HG03135 (cell line): Measurements from ENCODE around the gene MAPK12.

ENCODE experiments used
- ATAC-seq: cut with Tn5 transposase; IDR thresholded peaks from one replicate; pipeline ENCODE4 v1.9.1; 2021; ENCODE audit warnings: mild to moderate bottlenecking, moderate library complexity; ENCODE audit not compliant: unreplicated experiment

Gene MAPK12

DNA sequence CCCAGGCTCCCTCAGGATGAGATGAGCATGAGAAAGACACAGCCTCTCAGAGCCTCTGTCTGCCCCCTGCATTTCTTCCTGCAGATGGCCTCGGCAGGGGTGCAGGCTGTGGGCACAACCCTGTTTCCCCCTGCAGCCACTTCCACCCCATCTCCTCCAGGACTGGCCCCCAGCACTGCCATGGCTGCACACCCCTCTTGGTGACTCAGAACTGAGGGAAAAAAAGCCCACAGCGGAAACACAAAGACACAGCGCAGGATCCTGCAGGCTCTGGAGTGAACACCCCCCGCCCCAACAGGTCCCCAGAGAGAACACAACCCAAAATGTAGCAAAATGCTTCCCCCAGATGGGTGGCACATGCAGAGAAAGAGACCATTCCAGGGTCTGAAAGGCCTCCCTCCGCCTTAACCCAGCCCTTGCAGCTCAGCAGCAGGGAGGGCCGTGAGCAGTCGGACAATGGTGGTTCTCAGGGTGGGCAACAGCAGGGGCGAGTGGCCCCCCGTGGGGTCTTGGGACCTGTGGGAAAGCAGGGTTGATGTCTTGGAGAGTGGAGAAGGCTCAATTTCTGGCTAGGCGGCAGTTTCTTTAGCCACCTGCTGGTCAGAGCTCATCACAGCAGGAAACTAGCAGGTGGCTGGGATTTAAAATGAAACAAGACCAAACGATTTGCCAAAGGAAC, 24.6 kb downstream of the MAPK12 start:
- no peak for ATAC-seq

DNA sequence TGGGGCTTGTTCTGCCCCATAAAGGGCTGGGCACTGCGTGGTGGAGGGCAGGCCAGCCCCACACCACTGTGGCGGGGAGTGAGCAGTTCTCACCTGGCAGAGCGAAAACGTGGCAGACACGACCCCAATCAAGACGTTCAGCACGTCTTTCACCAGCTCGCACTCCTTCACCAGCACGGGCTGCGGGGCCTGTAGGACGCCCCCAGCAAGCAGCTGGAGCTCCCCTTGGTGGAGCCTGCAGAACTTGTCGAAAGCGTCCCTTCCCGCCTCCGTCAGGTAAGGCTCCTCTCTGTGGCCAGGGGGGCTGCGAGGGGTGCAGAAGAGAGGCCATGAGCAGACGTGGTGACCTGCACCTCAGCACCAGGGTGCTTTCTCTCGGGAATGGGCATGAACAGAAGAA, 28.3 kb downstream of the MAPK12 start:
- no peak for ATAC-seq

DNA sequence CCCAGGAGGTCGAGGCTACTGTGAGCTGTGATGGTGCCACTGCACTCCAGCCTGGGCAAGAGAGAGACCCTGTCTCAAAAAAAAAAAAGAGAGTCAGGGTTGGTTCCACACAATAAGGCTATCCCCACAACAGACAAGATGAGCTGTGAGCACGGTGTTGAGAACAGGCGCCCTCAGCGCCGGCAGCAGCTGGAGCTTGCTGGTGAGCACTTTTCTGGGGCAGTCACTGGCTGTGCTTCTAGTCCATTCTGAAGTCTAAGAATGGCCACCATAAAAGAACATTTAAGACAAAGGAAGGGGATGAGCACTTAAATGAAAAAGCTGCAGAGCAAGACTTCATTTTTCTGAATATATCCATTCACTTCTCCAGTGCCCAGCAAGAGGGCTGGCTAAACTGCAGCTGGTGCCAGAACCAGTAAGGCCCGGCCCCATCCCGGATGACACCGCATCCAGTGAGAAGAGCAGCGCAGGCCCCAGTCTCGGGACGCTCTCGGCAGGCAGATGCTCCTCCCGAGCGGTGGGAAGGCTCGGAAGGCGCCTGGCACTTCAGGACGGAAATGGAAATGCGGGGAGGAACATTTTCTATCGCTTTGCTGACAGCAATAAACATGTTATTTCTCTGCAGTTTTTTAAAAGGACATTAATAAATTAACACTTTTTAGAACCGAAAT, 28.9 kb downstream of the MAPK12 start:
- ATAC-seq: no peak

DNA sequence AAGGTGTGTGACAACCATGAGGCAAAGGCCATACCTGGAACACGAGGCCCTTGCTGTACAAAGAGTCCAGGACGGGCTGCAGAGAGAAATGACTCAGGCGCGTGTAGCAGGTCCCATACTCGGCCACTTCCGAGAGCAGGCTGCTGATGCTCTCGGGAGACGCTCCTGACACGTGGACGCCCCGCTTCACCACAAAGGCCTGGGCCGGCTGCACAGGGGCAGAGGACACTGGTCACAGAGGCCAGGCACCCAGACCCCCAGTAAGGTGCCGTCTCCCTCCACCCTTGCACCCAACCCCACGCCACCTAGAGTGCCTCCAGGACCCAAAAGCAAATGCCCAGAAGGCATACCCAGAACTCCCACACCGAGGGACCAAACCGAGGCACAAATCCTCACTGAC, 32.1 kb downstream of the MAPK12 start:
- ATAC-seq: no peak

DNA sequence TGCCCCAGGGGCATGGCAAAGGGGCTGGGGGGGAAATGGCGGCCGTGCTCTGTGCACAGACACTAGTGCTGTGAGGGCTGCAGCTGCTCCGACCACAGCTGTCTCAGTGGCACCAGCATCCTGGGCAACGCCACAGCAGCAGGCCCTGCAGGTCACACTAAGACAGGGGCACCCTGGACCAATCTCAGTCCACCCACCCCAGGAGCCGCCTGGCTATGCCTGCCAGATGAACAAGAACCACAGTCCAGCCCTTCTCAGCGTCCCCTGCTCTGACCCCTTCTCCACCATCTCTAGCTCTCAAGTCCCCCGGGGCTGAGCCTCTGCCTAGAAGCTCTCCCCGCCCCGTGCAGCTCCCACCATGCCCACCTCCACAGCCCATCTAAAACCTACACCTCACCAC, 33.1 kb downstream of the MAPK12 start:
- no peak for ATAC-seq

DNA sequence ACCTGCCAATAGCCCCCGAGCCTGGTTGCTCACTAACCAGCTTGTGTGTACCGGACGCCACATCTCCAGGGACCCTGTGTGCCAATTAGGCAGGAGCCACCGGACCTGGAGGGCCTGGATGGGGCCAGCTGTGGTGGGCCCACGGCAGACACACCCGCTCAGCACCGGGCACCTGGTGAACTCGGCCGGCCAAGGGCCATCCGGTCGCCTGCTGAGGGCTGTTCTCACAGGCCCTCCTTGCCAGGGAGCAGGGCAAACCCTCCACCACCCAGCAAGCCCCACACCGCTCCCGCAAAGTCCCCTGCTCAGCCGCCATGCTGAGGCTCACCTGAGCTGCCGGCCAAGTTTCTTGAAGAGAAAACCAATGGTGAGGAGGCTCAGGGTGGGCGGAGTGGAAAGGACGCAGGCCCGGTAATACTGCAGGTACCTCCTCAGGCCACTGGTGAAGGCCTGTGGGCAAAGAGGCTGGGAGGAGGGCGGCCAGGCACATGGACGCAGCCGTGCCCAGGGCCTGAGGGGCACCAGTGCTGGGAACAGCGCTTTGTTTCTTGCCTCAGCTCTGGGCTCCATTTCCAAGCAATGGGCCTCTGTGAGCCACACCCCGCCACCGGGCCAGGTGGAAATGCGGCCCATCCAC, 33.8 kb downstream of the MAPK12 start:
- no peak for ATAC-seq

DNA sequence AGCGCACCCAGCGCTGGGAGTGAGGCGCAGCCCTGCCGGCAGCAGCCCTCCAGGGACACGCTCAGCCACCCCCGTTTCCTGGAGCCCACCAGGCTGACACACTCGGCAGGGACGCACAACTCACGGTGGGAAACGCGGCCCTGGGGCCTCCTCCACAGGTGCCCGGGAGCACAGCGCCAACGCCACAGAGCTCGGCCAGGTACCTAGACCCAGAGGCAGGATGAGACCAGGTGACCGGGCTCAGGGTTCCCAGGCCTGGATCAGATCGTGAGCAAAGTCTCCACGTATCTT, 34.7 kb downstream of the MAPK12 start:
- ATAC-seq: no peak

DNA sequence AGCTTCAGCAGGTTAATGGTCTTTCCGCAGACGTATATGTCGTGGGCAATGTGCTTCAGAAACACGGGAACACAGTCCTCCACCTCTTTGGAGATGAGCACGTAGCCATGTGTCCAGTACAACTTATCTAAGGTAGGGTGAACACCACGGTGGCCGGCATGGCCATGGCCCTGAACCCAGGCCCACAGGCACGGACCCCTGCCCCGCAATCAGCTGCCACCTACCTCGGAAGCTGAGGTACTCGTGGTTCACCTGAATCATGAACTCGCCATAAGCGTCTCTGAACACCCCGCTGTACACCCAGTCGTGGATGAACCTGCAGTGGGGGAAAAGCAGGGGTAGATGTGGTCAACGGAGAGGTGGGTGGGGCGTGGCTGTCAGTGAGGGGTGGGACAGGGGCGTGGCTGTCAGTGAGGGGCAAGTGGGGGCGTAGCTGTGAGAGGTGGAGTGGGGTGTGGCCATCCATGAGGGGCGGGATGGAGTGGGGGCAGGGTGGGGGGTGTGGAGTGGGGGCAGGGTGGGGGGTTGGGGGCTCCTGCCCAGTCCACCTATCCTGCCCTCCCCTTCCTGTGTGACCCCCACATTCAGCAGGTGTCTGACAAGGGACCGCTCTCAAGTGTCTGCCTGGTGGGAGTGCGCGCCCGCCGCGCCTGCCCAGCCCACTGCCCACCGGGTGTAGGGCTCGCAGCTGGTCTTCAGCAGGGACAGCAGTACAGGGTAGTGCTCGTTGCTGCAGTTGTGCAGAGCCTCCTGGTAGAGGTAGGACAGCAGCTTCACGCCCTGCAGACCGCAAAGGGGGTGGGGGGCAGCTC, 35.2 kb downstream of the MAPK12 start:
- no peak for ATAC-seq

DNA sequence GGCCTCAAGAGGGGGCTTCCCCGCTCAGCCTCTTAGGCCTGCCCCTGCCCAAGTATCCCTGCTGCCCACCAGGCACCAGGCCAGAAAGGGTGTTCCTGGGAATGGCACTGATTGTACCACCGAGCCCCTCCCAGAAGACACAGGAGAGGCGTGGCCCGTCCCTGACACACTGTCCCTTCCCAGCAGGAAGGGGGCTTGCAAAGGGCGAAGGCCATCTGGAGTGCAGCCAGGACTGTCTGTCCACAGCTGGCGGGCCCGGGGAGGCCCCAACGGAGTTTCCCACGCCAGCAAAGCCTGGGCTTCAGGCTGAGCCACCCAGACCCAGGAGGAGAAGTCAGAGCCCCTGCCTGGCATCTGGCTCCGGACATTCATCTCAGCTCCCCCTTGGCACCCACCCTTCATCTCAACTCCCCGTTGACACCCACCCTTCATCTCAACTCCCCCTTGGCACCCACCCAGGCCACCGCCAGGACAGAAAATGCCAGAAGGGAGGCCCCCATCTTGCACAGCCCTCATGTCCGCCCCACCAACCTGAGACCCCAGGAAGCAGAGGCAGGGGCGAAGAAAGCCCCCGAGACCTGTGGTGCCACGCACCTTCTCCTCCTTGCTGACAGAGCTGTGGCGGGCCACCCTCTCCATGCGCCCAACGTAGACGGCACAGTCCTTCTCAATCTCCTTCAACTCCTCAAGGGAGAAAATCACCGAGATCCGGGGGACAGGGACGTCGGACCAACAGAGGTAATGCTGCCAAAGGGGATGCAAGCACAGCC, 36.1 kb downstream of the MAPK12 start:
- ATAC-seq: no peak

DNA sequence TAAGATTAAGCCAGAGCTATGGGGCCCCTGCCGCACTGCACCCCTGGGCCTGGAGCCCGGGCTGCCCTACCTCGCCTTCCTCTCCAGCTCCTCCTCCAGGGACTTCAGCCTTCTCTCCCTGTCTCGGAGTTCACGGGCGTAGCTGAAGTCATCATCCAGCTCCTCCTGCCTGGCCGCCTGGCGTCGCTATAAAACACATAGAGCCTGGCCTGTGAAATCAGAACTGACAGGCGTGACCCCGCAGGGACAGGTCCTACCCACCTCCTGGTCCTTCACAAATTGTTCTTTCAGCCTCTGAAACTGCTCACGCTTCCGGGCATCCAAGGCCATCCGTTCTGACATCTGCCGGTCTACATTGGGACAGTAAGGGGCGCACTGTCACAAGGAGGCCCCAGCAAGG, 37.4 kb downstream of the MAPK12 start:
- no peak for ATAC-seq

DNA sequence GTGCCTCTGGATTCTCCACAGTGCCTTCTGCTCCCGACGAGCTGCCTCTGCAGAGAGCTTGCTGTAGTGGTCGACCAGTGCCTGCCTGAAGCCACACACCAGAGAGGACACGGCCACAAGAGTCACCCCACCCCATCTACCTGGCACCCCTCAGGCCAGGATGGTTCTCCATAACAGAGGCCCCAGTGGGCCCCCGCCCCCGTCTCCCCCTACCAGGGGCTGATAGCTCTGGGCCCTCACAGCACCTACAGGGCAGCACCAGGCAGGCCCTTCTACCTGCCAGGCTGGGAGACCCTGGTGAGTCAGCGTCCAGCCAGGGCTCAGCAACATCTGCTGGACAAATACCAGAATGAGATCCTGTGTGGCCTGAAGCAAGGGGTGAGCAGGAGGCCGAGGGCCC, 39.0 kb downstream of the MAPK12 start:
- no peak for ATAC-seq

DNA sequence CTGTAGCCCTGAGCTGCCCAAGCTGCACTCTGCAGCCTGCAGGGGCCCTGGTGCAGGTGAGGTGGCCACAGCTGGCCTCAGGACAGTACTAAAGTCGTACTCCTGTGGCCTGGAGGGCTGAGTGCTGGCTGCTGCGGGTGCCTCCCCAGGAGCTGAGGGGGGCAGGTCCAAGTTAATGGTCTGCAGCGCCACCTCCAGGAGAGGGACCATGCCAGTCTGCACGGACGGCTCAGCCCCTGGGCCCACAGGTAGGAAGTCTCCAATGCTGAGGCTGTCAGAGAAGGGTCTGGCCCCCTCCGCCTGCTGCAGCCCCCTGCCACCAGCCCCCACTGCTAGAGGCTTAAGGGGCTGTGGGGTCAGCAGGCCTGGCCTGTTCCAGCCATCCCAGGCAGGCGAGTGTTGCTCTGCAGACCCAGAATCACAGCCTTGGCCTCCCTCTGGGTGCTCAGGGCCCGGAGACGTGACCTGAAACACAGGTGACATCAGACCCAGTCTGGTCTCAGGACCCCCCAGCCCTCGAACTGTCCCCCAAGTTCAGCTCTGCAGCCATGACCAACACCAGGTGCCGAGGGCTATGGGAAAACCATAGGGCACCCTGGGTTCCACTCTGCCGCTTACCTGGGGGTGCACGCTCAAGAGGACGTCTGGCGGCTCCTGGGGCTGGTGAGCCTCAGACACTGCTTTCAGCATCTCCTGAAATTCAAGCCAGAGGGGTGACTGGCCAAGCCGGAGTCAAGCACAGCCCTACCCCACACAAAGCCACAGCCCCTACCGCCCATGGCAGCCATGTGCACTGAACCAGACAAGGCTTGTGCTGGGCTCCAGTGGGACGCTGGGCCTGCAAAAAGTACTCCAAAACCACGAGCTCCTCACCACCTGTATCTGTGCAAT, 39.8 kb downstream of the MAPK12 start:
- ATAC-seq: no peak

DNA sequence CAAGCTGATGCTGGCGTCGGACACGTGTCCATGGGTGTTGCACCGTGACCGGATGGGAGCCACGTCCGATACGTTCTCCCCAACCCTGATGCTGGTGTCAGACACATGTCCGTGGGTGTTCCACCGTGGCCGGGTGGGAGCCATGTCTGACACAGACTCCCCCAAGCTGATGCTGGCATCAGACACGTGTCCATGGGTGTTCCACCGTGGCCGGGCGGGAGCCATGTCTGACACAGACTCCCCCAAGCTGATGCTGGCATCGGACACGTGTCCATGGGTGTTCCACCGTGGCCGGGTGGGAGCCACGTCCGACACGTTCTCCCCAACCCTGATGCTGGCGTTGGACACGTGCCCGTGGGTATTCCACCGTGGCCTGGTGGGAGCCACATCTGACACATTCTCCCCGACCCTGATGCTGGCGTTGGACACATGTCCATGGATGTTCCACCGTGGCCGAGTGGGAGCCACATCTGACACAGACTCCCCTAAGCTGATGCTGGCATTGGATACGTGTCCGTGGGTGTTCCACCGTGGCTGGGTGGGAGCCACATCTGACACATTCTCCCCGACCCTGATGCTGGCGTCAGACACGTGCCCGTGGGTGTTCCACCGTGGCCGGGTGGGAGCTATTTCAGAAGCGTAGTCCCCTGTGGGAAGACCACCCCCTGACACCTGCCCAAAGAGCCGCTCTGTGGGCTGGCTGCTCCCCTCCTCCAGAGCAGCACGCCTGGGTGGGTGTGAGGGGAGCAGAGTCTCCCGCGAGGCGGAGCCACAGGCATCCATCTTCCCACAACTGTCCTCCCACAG, 40.7 kb downstream of the MAPK12 start:
- ATAC-seq: no peak

DNA sequence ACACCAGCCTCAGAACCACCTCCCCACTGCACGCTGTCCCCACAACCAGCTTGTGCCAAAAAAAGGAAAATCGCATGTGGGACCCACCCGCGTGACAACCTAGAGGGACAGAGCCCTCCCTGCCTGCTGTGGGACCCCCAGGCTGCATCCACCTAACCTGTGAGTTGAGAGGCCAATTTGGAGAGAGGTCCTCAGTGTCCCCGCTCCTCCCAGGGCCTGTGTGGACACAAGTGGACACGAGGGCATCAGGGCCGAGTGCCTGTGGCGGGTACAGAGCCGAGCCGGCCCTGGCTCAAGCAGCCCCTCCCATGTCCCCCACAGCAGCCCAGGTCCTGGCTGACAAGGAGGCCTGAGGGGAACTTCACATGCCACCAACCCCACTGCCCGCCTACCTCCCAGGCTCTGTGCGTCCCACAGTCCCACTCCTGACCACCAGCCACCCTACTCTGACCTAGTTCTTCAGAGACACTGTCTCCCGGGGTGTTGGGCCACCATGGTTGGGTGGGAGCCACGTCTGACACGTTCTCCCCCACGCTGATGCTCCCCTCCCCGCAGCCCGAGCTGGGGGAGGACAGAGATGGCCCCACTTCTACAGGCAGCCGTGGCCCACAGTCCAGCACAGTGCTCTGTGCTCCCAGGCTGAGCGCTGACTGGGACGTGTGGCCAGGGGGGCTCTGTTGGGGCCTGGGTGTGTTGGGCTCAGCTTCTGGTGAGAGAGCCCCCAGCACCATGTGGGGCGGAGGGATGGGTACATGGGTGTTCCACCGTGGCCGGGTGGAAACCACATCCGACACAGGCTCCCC, 41.5 kb downstream of the MAPK12 start:
- no peak for ATAC-seq

DNA sequence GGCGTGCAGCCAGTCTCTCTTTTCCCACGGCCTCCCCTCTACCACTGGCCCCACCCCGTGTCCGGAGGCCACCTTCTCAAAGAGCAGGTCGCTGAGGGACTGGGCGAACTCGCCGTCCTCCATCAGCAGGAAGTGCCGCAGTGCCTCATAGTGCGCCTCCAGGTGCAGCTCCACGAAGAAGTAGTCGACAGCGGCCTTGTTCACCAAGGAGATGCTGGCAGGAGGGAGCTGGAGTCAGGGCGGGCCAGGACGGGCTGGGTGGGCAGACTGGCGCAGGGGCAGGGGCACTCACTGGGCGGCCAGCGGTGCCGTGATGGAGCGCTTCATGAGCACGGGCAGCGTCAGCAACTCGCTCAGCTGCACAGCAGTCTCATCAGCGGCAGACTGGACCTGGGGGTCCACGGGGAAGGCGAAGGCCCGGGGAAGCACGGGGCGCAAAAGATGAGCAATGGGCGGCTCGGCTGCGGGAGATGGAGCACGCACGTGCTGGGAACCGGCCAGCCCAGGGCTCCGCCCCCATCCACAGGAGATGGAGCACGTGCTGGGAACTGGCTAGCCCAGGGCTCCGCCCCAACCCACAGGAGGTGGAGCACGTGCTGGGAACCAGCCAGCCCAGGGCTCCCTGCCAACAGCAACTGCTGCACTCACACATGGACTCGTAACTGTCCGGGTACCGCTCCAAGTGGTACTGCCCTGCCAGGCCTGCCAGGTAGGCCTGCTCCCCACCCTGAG, 42.3 kb downstream of the MAPK12 start:
- ATAC-seq: no peak

DNA sequence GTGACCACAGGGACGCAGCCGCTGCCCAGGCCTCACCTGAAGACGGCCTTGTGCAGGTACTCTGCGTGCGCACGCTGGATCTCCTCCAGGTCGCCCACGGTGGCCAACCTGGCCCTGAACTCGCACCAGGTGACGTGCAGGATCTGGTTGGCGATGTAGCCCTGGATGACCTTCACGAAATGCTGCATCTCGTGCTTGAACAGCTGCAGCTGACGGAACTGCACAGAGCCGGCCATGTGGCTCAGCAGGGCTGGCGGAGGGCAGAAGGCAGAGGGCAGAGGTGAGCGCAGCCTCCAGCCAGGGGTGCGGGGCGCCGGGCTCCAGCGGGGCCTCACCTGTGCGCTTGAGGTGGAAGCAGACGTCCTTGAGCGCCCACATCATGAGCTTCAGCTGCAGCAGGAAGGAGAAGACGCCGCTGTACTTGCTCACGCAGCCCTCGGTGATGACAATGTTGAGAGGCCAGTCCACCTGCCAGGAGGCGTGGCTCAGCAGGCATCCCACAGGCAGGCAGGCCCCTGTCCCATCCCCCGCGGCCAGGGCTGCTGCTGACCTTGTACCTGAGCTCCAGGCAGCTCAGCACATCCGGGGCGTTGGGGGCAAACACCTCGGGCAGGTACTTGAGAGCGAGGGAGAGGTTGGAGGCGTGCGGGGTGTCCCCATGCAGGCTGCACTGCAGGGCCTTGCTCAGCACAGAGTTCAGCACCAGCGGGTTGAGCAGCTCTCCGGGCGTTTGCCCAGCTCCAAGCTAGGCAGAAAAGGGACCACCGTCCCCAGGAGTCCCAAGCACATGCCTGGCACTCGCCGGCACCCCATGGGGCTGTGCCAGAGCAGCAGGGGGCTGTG, 43.1 kb downstream of the MAPK12 start:
- ATAC-seq: no peak
